Measurements from ENCODE around the gene ATXN7L3B. TPM values are rescaled to one million over a fixed set of nuclear protein-coding genes. Genes with fewer than 3 reads are reported as not detected.

Gene ATXN7L3B
- polyA plus RNA-seq, 2 of the 4 experiments (the other 2 are of a cell fraction): 18.1 to 32.8 TPM

GRCh38 chr12:74526535-74526934 lies 11.1 kb upstream of the ATXN7L3B start:
- FAIRE-seq (no peak), ATAC-seq (no peak), DNase-seq (ENCODE audit: low read depth in 1 of 2, low spot score in 1 of 2) (no peak)
- 67% methylated on average over 2 of the region's 2 CpGs for WGBS (ENCODE audit: missing lambda C conversion rate)
- H3K4me3 ChIP-seq: no peak overlapping the region
- TF ChIP-seq EHF (CRISPR knock-in tag; IDR thresholded peaks at IDR 0.05): no peak
- TF ChIP-seq BHLHE40 (IDR thresholded peaks at IDR 0.05; ENCODE audit: low read depth, low read length): no peak
- no peak for TF ChIP-seq TP53 (CRISPR knock-in tag; IDR thresholded peaks at IDR 0.05)
- no peak for TF ChIP-seq FOSL2 (IDR thresholded peaks at IDR 0.05)
- no peak for TF ChIP-seq FOSL2 (CRISPR knock-in tag; IDR thresholded peaks at IDR 0.05)
- TF ChIP-seq RFX5 (IDR thresholded peaks at IDR 0.05): no peak
- no peak for TF ChIP-seq NFE2L2 (conservative IDR thresholded peaks at IDR 0.05; ENCODE audit: low read length)
- TF ChIP-seq HDAC2 (IDR thresholded peaks at IDR 0.05): no peak
- TF ChIP-seq PHF8 (IDR thresholded peaks at IDR 0.05; ENCODE audit: borderline replicate concordance, low read depth): no peak
- TF ChIP-seq KDM1A (IDR thresholded peaks at IDR 0.05; ENCODE audit: low read depth): no peak
- TF ChIP-seq, protein P1, sequence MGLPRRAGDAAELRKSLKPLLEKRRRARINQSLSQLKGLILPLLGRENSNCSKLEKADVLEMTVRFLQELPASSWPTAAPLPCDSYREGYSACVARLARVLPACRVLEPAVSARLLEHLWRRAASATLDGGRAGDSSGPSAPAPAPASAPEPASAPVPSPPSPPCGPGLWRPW (IDR thresholded peaks at IDR 0.05): no peak
- no peak for TF ChIP-seq ESRRA (IDR thresholded peaks at IDR 0.05; ENCODE audit: borderline replicate concordance, low read length)
- TF ChIP-seq NPAS2 (CRISPR knock-in tag; IDR thresholded peaks at IDR 0.05; ENCODE audit: borderline replicate concordance): no peak
- TF ChIP-seq, protein P2, sequence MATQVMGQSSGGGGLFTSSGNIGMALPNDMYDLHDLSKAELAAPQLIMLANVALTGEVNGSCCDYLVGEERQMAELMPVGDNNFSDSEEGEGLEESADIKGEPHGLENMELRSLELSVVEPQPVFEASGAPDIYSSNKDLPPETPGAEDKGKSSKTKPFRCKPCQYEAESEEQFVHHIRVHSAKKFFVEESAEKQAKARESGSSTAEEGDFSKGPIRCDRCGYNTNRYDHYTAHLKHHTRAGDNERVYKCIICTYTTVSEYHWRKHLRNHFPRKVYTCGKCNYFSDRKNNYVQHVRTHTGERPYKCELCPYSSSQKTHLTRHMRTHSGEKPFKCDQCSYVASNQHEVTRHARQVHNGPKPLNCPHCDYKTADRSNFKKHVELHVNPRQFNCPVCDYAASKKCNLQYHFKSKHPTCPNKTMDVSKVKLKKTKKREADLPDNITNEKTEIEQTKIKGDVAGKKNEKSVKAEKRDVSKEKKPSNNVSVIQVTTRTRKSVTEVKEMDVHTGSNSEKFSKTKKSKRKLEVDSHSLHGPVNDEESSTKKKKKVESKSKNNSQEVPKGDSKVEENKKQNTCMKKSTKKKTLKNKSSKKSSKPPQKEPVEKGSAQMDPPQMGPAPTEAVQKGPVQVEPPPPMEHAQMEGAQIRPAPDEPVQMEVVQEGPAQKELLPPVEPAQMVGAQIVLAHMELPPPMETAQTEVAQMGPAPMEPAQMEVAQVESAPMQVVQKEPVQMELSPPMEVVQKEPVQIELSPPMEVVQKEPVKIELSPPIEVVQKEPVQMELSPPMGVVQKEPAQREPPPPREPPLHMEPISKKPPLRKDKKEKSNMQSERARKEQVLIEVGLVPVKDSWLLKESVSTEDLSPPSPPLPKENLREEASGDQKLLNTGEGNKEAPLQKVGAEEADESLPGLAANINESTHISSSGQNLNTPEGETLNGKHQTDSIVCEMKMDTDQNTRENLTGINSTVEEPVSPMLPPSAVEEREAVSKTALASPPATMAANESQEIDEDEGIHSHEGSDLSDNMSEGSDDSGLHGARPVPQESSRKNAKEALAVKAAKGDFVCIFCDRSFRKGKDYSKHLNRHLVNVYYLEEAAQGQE (IDR thresholded peaks at IDR 0.05): no peak
- no peak for TF ChIP-seq MYC (IDR thresholded peaks at IDR 0.05; ENCODE audit: borderline replicate concordance, low read length)
- no peak for TF ChIP-seq HOXB5 (CRISPR knock-in tag; IDR thresholded peaks at IDR 0.05)
- H3K4me2 ChIP-seq: no peak overlapping the region
- no peaks in the 10 kb centered on the region for H3K4me1 ChIP-seq
- ChIA-PET POLR2A (no interaction called here), CTCF (no interaction called here)
- no peaks in the 10 kb centered on the region for H3K9me3 ChIP-seq
- no peak overlapping the region for H3K27ac ChIP-seq

DNA sequence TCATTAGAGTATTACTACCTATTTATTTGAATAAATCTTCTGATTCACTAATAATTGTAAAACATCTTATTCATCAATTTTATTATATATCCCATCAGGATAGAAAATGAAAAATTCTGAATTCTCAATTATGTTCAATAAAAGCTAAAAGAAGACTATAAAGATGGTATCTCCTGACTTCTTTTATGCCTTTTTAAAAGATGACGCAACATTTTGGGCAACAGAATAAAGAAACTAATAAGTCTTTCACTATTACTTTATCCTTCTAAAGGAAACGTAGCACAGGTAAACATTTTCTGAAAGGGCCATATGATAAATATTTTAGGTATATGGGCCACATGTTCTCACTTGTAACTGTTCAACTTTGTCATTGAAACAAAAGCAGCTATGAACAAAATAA lies 10.1 kb upstream of the ATXN7L3B start:
- no peaks in the 10 kb centered on the region for H3K4me1 ChIP-seq
- ChIA-PET POLR2A (no interaction called here), CTCF (no interaction called here)
- ATAC-seq (no peak), FAIRE-seq (no peak), DNase-seq (ENCODE audit: low read depth in 1 of 2, low spot score in 1 of 2) (no peak)
- TF ChIP-seq, protein P3, sequence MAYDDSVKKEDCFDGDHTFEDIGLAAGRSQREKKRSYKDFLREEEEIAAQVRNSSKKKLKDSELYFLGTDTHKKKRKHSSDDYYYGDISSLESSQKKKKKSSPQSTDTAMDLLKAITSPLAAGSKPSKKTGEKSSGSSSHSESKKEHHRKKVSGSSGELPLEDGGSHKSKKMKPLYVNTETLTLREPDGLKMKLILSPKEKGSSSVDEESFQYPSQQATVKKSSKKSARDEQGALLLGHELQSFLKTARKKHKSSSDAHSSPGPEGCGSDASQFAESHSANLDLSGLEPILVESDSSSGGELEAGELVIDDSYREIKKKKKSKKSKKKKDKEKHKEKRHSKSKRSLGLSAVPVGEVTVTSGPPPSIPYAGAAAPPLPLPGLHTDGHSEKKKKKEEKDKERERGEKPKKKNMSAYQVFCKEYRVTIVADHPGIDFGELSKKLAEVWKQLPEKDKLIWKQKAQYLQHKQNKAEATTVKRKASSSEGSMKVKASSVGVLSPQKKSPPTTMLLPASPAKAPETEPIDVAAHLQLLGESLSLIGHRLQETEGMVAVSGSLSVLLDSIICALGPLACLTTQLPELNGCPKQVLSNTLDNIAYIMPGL (CRISPR knock-in tag; IDR thresholded peaks at IDR 0.05; ENCODE audit: borderline replicate concordance): no peak
- no peak for TF ChIP-seq BHLHE40 (IDR thresholded peaks at IDR 0.05; ENCODE audit: low read depth, low read length)
- TF ChIP-seq RARB (CRISPR knock-in tag; IDR thresholded peaks at IDR 0.05): no peak
- no peak for TF ChIP-seq RCOR1 (IDR thresholded peaks at IDR 0.05; ENCODE audit: low read depth, low read length)
- TF ChIP-seq MAX (IDR thresholded peaks at IDR 0.05): no peak
- TF ChIP-seq PHF8 (IDR thresholded peaks at IDR 0.05; ENCODE audit: borderline replicate concordance, low read depth): no peak
- no peak for TF ChIP-seq MYC (IDR thresholded peaks at IDR 0.05; ENCODE audit: borderline replicate concordance, low read length)
- peak; percentile 12 to 46; a peak in 2 of 4 replicates for TF ChIP-seq CEBPB (IDR thresholded peaks at IDR 0.05)
- no peak for TF ChIP-seq EHF (CRISPR knock-in tag; IDR thresholded peaks at IDR 0.05)
- no peak for TF ChIP-seq HOXA7 (CRISPR knock-in tag; IDR thresholded peaks at IDR 0.05)
- no peak for TF ChIP-seq ZNF302 (CRISPR knock-in tag; IDR thresholded peaks at IDR 0.05)
- peak; percentile 21 for TF ChIP-seq MAFK (IDR thresholded peaks at IDR 0.05; ENCODE audit: partially characterized antibody)
- no peak for TF ChIP-seq HOXB13 (CRISPR knock-in tag; IDR thresholded peaks at IDR 0.05; ENCODE audit: low read depth)
- TF ChIP-seq RNF2 (IDR thresholded peaks at IDR 0.05; ENCODE audit: borderline replicate concordance, low read depth): no peak
- no peak for TF ChIP-seq NFE2L2 (conservative IDR thresholded peaks at IDR 0.05; ENCODE audit: low read length)
- TF ChIP-seq POLR2AphosphoS2 (conservative IDR thresholded peaks at IDR 0.05; ENCODE audit: low read length): no peak
- no peak for TF ChIP-seq NPAS2 (CRISPR knock-in tag; IDR thresholded peaks at IDR 0.05; ENCODE audit: borderline replicate concordance)
- no peak overlapping the region for H3K4me3 ChIP-seq
- 50% methylated on average over 2 of the region's 2 CpGs for WGBS (ENCODE audit: missing lambda C conversion rate)
- no peak overlapping the region for H3K4me2 ChIP-seq
- H3K9me3 ChIP-seq: no peaks in the 10 kb centered on the region
- no peak overlapping the region for H3K27ac ChIP-seq

Measured in A549 (cell line).